ENCODE results near the gene GFPT1. TPM values are rescaled to one million over a fixed set of nuclear protein-coding genes. Genes with fewer than 3 reads are reported as not detected.
A peak's percentile ranks its signal among the peaks of the same experiment; 100 is the strongest.

The GFPT1 gene
- polyA plus RNA-seq, 3 donors: 3.6 to 4.5 (median 3.7) TPM

DNA sequence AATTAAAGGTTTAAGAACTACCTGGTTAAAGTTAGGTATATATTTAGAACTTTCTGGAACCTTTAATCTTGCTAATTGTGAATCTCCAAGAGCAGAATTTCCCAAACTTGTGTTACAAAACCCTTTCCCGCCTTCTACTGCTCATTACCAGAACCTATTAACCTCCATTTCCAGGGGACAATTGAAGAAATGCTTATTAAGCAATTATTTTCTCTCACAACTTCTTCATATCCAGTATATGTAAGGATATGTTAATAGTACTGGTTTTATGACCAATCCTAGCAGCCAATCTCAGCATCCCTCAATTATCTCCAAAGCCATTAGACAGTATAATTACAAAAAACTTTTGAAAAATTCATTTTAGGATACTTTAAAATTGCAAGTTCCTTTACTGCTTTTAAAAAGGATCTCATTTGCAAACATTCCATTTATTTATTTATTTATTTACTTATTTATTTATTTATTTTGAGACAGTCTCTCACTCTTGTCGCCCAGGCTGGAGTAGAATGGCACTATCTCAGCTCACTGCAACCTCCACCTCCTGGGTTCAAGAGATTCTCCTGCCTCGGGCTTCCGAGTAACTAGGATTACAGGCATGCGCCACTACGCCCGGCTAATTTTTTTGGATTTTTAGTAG is 3.7 kb downstream of the GFPT1 start:
- Histone ChIP-seq H3K4me2 (replicated peaks; ENCODE audit: extremely low read depth, low read length, poor library complexity, severe bottlenecking) (no peak overlapping the region), H3K36me3 (replicated peaks in 1 of 2; ENCODE audit: control insufficient read depth in 1 of 2, insufficient read depth in 2 of 2, low read length in 2 of 2) (no peaks in the 10 kb centered on the region), H4K20me1 (ENCODE audit: insufficient read depth, low read length) (peaks cover 26% of the 10 kb centered on the region), H3K27me3 (ENCODE audit: control insufficient read depth in 2 of 2, insufficient read depth in 2 of 2, low read length in 2 of 2) (no peaks in the 10 kb centered on the region), H3K9ac (ENCODE audit: insufficient read depth, low read length, poor library complexity, severe bottlenecking) (no peak overlapping the region), H2AFZ (ENCODE audit: insufficient read depth, low read depth, low read length, poor library complexity, severe bottlenecking) (no peak overlapping the region), H3K4me1 (ENCODE audit: control insufficient read depth in 1 of 2, insufficient read depth in 2 of 2, low read length in 2 of 2) (peaks cover 26 to 31% of the 10 kb centered on the region in 2 donors), H3K4me3 (replicated peaks in 1 of 3; ENCODE audit: low read depth in 2 of 3, low read length in 3 of 3) (no peak overlapping the region), H3K9me3 (replicated peaks in 1 of 2; ENCODE audit: control insufficient read depth in 1 of 2, insufficient read depth in 1 of 2, low read length in 2 of 2) (no peaks in the 10 kb centered on the region), H3K27ac (ENCODE audit: low read depth in 1 of 2, low read length in 2 of 2) (peak overlapping the region in 1 of 2 donors; percentile 36), H3K79me2 (ENCODE audit: insufficient read depth, low read length) (peaks cover 88% of the 10 kb centered on the region)
- DNase-seq: no peak
- TF ChIP-seq, protein P1, sequence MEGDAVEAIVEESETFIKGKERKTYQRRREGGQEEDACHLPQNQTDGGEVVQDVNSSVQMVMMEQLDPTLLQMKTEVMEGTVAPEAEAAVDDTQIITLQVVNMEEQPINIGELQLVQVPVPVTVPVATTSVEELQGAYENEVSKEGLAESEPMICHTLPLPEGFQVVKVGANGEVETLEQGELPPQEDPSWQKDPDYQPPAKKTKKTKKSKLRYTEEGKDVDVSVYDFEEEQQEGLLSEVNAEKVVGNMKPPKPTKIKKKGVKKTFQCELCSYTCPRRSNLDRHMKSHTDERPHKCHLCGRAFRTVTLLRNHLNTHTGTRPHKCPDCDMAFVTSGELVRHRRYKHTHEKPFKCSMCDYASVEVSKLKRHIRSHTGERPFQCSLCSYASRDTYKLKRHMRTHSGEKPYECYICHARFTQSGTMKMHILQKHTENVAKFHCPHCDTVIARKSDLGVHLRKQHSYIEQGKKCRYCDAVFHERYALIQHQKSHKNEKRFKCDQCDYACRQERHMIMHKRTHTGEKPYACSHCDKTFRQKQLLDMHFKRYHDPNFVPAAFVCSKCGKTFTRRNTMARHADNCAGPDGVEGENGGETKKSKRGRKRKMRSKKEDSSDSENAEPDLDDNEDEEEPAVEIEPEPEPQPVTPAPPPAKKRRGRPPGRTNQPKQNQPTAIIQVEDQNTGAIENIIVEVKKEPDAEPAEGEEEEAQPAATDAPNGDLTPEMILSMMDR (IDR thresholded peaks at IDR 0.05): no peak
- H3K27me3 Mint-ChIP-seq (ENCODE audit: low read depth in 3 of 3): peaks cover 0 to 2% (median 0%) of the 10 kb centered on the region in 3 donors
- intact Hi-C loops (cut with micrococcal nuclease): loop anchor here in 1 of 2 donors (10.0 kb wide), 1 partner anchor 342 kb away; no protein-coding TSS in a partner anchor
- no peak overlapping the region for H3K4me3 Mint-ChIP-seq
- peaks cover 6 to 8% of the 10 kb centered on the region in 2 donors for H3K36me3 Mint-ChIP-seq
- H3K4me1 Mint-ChIP-seq: peaks cover 59% of the 10 kb centered on the region
- no peaks in the 10 kb centered on the region for H3K9me3 Mint-ChIP-seq
- peak overlapping the region in 1 of 7 donors; percentile 5 for H3K27ac Mint-ChIP-seq
- WGBS (ENCODE audit: insufficient coverage): 100% methylated on average over 1 of the region's 7 CpGs

DNA sequence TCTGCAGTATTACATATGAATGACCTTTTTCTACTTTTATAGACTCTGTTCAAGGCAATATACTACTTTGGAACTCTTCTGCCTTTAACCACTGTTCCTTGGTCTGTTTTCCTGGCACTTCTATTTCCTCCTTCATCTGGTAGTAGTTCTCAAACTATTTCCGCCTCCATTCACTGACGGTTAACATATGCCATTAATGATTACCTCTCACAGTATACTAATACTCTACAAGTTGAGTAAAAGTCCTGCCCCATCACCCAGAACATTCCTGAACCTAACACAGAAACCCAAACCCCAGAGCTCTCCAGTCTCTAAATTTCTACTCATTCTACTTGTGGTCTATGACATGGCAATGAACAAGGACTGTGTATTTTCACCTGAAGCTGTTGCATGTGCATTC is 4.5 kb downstream of the GFPT1 start:
- peaks cover 6 to 8% of the 10 kb centered on the region in 2 donors for H3K36me3 Mint-ChIP-seq
- no peak overlapping the region for H3K4me3 Mint-ChIP-seq
- DNase-seq: no peak
- Histone ChIP-seq H2AFZ (ENCODE audit: insufficient read depth, low read depth, low read length, poor library complexity, severe bottlenecking) (no peak overlapping the region), H3K9me3 (replicated peaks in 1 of 2; ENCODE audit: control insufficient read depth in 1 of 2, insufficient read depth in 1 of 2, low read length in 2 of 2) (no peaks in the 10 kb centered on the region), H3K27ac (ENCODE audit: low read depth in 1 of 2, low read length in 2 of 2) (peak overlapping the region in 1 of 2 donors; percentile 36), H3K36me3 (replicated peaks in 1 of 2; ENCODE audit: control insufficient read depth in 1 of 2, insufficient read depth in 2 of 2, low read length in 2 of 2) (no peaks in the 10 kb centered on the region), H3K79me2 (ENCODE audit: insufficient read depth, low read length) (peaks cover 95% of the 10 kb centered on the region), H3K4me3 (replicated peaks in 1 of 3; ENCODE audit: low read depth in 2 of 3, low read length in 3 of 3) (no peak overlapping the region), H4K20me1 (ENCODE audit: insufficient read depth, low read length) (peaks cover 33% of the 10 kb centered on the region), H3K4me2 (replicated peaks; ENCODE audit: extremely low read depth, low read length, poor library complexity, severe bottlenecking) (no peak overlapping the region), H3K4me1 (ENCODE audit: control insufficient read depth in 1 of 2, insufficient read depth in 2 of 2, low read length in 2 of 2) (peaks cover 21 to 25% of the 10 kb centered on the region in 2 donors), H3K9ac (ENCODE audit: insufficient read depth, low read length, poor library complexity, severe bottlenecking) (no peak overlapping the region), H3K27me3 (ENCODE audit: control insufficient read depth in 2 of 2, insufficient read depth in 2 of 2, low read length in 2 of 2) (no peaks in the 10 kb centered on the region)
- H3K27ac Mint-ChIP-seq: peak overlapping the region in 2 of 7 donors; percentile 1 to 38
- no CpG with 5 or more reads among the region's 2 CpGs for WGBS (ENCODE audit: insufficient coverage)
- H3K4me1 Mint-ChIP-seq: peaks cover 53% of the 10 kb centered on the region
- H3K9me3 Mint-ChIP-seq: no peaks in the 10 kb centered on the region
- peaks cover 0 to 2% (median 0%) of the 10 kb centered on the region in 3 donors for H3K27me3 Mint-ChIP-seq (ENCODE audit: low read depth in 3 of 3)
- intact Hi-C loops (cut with micrococcal nuclease): loop anchor here in 1 of 2 donors (10.0 kb wide), 1 partner anchor 342 kb away; no protein-coding TSS in a partner anchor
- TF ChIP-seq, protein P1 (IDR thresholded peaks at IDR 0.05): no peak
